Left renal pelvis (tissue), 4 donors: ENCODE data around the gene SEC11A. TPM values are rescaled to one million over a fixed set of nuclear protein-coding genes. Genes with fewer than 3 reads are reported as not detected.
"Not testable (repeated sequence)": the region's sequence is repeated elsewhere in the genome, so short reads cannot be mapped to it uniquely, and the experiment has no call there.

Experiments used
- DNase-seq, 4 donors: peaks; one replicate each; pipeline ENCODE4 v3.0.0-alpha.2; 2013; ENCODE audit warnings: low read depth in 4 of 4, low spot score in 3 of 4
- polyA plus RNA-seq, 4 donors: library from polyadenylated mRNA; unstranded; fragments of 120-200 nt; gene quantifications; one replicate each; pipeline ENCODE4 v1.2.1, GENCODE V29; 2013; ENCODE audit not compliant: insufficient read length in 4 of 4

Gene SEC11A
- 100 to 1,000 TPM; 249 to 329 (median 277) TPM for polyA plus RNA-seq

DNA sequence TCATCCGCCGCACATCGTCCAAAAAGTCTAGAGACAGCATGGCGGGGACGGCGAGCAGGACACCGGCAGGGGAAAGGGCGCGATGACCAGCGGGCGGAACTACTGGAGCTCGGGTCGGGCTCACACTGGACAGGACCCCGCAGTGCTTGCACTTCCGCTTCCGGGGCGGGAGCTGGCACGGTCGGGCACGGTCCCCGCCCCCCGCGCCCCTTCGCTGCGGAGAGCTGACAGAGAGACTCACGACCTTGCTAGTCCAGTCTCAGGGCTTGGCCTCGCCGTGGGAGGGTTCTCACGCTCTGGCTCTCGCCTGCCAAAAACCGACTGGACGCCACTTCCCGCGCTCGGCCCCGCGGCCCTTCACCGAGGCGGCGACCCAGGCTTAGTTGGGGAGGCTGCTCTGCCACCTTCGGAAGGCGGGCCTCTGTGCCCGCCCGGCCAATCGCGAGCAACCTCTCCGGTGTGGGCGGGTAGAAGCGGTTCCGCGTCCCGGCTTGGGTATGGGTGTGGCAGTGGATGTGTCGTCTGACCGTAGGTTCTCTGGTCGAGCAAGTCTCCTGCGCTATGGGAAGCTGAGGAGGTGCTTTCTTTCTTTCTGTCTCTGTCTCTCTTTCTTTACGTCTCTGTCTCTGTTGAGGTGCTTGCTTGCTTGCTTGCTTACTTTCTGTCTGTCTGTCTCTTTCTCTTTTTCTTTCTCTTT, at the start of gene SEC11A:
SEC11A (minus strand) TSS at position 104 of the 697 bp plus-strand sequence; CDS start at position 40, 64 bp downstream.
- peak; percentile 83 to 88 (median 85) for DNase-seq

DNA sequence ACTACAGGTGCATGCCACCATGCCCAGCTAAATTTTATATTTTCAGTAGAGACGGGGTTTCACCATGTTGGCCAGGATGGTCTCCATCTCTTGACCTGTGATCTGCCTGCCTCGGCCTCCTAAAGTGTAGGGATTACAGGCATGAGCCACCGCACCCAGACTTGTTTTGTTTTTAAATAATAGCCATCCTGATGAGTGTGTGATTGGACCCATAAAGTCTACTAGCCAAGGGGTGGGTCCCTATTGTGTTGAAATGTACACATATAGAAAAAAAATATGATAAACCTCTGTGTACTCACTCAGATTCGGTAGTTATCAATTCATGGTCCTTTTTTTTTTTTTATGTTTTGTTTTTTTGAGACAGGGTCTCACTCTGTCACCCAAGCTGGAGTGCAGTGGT, 49.7 kb upstream of the SEC11A start:
- no peak for DNase-seq

GRCh38 chr15:84764989-84765388, 49.0 kb upstream of the SEC11A start:
- DNase-seq, result no peak

- no peak for DNase-seq
Observed at GRCh38 chr15:84764585-84764984, 48.6 kb upstream of the SEC11A start.

DNA sequence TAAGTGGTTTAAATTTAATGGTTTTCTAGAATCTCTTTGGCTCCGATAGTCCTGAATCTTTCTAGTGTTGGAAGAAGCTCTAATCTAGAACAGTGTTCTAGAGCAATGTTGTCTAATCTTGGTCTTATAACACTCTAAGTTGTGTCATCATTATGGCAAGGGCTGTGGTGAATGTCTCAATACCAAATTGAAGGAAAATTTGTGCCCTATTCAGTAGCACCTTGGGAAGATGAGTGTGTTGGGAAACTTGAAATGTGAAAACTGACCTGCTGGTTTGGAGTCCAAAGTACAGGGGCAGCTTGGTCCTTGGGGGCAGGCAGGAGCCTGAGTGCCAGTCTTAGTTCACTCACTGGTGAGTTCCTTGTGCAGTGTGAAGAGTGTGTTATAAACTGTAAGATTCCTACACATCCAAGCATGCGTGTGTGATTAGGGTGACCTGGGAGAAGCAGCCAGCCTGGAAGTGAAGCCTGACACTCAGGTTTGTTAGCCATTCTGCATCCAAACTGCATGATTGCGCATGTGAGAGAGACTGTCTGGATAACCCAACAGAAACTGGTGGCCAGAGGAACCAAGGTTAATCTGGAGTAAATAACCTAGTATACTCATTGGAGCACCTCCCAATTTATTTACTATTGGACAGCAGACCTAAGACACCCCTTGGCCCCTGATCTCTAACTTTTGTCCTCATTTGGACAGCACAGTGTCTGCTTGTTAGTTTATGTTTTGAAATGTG, 47.1 kb upstream of the SEC11A start:
- no peak for DNase-seq

DNA sequence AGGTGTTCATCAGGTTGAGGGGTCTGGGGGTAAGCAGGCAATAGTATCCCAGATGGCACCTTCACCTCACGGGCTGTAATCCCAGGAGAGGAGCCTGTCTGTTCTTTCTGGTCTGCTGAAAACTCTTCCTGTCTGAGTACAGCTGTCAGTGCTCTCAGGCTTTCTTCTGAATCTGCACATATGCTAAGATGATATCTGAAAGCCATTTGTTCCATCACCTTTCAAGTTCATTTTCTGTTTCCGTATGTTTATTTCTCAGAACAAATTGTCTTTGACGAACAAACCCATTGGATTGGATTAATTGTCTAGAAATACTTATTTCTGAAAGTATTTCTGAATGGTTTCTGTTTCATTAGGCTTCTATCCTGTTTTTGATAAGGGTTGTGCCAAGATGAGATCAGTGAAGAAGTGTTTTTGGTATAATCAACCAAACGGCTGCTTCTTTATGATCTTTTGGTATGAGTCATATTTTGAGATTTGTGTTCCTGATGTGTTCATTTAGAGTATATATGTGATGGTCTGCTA, 45.7 kb upstream of the SEC11A start:
- no peak for DNase-seq

- DNase-seq, result no peak
Observed at GRCh38 chr15:84760219-84760618, 44.3 kb upstream of the SEC11A start.

GRCh38 chr15:84759018-84759417, 43.1 kb upstream of the SEC11A start:
- no peak for DNase-seq

DNA sequence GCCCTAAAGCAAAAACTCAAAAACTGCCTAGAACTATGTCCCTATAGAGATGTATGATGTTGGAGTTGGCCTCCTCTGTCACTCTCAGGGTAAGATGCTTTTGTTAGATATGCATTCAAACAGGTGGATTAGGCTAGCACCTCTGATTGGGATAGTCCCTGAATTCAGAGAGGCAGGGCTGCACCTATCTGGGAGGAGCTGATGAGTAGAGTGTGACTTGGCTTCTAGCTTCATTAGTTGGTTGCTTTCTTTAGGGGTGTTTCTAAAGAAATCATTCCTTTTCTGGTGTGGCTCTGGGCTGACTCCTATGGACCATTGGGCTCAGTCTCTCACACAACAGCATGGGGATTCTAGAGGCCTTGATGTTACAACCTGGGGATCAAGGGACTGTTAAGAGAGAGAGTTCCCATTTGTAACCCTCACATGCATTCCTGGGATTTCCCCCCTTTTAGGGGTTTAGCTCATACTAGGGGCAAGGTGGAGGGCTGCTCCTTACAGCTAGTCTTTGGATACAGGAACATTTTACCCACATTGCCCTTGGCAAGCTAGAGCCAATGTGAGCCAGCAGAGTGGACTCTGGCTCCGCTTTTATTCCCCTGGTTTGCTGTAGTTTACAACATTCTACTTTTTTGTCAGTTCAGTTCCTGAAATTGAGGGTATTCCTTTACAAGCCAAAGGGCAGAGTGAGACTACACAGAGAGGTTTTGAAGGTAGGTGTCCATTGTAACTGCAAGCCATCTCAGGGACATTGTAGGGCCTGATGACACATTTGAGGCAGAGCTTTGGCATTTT, 40.0 kb upstream of the SEC11A start:
- no peak for DNase-seq

DNA sequence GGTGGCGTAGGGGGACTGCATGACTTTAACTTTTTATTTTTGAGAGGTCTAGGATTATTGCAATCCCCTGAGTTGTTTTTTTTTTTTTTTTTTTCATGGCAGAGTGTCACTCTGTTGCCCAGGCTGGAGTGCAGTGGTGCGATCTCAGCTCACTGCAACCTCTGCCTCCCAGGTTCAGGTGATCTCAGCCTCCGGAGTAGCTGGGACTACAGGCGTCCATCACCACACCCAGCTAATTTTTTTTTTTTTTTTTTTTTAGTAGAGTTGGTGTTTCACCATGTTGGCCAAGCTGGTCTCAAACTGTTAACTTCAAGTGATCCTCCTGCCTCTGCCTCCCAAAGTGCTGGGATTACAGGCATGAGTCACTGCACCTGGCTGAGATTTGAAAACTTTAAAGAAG, 39.0 kb upstream of the SEC11A start:
- not testable (repeated sequence) for DNase-seq

- DNase-seq, result no peak
Observed at GRCh38 chr15:84752700-84753099, 36.8 kb upstream of the SEC11A start.

DNA sequence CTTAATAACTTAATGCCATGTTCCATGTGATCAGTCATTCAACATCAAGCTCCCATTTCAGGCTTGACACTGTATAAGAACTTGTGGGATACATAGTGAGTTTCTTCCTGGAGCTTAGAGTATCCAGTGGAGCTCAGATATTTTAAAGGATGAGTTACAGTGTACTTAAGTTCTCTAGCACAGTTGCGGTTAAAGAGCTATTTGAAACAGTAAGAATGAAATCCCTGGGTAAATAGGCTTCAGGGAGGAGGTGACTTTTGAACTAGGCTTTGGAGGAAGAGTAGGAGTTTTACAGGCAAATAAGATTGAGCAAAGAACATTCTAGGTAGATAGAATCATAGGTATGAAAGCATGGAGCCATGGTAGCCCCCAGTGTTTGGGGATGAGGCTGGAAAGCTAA, 36.3 kb upstream of the SEC11A start:
- no peak for DNase-seq

DNA sequence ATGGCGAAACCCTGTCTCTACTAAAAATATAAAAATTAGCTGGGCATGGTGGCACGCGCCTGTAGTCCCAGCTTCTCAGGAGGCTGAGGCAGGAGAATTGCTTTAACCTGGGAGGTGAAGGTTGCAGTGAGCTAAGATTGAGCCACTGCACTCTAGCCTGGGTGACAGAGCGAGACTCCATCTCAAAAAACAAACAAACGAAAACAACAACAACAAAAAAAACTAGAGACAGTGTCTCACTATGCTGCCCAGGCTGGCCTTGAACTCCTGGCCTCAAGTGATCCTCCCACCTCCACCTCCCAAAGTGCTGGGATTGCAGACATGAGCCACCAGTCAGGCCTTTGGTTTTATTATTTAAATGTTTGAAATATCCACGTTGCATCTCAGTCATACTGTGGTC, 35.8 kb upstream of the SEC11A start:
- not testable (repeated sequence) for DNase-seq

DNA sequence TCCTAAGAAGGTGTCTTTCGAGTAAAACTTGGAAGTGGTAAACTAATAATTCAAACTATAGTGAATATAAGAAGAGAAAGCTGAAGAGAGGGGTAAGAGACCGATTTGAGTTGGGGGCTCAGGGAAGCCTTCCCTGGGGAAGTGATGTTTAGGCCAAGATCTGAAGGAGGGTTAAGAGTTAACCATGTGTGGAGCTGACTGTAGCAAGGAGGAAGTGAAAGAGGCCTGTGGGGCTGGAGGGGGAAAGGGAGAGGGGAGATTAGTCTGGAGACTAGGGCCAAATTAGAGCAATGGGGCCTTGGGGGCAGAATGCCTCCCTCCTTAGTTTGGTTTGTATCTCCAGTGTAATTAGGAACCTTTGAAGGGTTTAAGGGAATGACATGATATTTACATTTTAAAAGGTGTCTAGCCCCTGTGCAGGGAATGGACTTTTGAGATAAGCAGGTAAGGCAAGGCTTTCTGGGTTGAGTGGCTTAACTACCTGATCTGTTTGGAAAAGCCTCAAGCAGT, 34.7 kb upstream of the SEC11A start:
- no peak for DNase-seq

GRCh38 chr15:84749111-84749991, 33.4 kb upstream of the SEC11A start:
- no peak for DNase-seq

DNA sequence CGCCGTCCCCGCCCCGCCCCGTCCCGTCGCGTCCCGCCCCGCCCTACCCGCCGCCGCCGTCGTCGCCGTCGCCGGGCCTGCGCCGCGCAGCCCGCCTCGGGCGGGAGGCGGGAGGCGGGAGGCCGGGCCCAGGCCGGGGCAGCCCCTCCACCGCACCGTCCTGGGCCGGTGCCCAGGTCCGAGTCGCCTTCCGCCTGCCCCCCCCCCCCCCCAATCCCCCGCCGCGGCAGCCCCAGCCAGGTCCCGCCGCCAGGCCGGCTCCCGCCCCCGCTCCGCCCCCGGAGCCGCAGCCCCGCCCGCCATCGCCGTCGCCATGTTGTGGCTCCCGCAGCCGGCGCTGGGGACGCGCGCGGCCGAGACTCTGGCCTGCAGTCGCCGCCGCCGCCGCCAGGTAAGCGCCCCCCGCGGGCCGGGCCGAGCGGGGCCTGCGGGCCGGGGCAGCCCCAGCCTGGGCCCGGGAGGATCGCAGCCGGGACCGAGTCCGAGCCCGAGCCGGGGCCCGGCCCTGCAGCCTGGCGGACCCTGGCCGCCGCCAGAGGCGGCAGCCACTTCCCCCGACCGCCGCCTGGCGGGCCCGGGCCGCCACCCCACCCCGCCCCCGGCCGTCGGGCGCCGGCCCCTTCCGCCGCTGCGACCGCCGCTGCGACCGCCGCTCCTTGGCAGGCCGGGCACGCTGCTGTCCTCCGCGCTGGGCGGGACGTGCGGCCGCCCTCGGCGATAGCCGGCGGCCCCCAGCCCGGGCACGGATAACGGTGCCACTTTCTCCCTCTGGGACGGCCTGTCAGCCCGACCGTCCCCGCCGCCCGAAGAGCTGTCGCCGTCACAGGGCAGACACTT, 32.6 kb upstream of the SEC11A start, which contains the start of gene ZNF592:
ZNF592 (plus strand) TSS at position 319 of the 837 bp plus-strand sequence. CDS start 34,084 bp downstream, outside the sequence.
- DNase-seq, result peak in 1 of 4 donors; percentile 42

DNA sequence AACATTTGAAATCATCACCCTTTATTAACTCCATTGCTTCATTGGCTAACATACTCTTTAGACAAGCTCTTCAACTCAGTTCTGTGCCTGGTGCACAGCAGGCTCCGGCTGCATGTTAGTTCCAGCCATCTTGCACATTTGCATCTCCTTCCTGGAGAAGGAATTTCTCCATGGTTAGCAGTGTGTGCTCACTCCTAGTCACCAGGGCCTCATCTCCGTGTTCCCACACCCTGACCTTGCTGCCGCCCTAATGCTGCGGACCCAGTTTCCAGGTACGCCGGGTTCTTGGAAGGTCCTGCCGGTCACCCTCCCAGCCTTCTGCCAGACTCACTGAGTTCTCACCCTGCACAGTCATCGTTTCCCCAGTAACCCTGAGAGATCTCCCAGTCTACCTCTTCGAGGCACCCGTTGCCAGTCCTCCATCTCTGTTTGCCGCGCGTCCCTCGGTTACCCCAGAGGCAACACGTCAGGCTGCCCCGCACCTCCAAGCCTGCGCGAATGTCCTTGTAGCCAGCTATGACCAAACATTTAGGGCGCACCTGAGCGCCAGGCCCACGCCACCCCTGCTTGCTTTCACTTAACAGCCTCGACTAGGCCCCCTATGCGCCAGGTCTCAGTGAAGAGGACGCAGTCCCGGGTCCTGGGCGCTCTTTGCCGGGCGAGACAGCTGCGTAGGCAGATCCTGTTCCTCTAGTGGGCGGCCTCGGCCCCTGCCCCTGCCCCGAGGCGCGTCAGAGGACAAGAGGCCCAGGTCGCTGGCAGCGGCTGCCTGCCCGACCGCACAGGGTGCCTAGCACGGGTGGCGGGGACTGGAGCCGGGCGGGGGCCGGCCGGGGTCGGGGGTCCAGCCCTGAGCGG, 31.7 kb upstream of the SEC11A start:
- peak in 1 of 4 donors; percentile 46 for DNase-seq

DNA sequence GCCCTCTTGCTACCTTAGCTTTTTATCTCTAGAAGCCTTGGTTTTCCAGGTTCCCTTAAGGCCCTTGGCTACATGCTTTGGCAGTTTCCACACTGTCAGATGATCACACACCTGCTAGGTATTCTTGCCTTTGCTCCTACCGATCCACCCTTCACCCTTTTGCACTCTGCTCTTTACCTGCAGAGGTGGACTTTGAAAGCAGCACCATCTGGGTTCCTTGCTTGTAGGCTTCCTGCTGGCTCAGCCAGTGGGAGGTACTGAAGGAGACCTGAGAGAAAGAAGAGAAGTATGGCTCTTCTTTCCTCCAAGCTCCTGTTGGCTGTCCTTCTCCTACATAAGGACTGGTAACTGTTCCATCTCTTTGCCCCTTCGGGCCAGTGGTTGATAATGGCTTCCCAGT, 25.2 kb upstream of the SEC11A start:
- DNase-seq, result no peak
